Endothelial cell (in vitro differentiated cells): Measurements from ENCODE around the gene SLC4A2. TPM values are rescaled to one million over a fixed set of nuclear protein-coding genes. Genes with fewer than 3 reads are reported as not detected.

Source experiments
- DNase-seq: peaks from one replicate; pipeline ENCODE4 v3.0.0; 2021; ENCODE audit warnings: low spot score
- H3K27ac Mint-ChIP-seq: one replicate; pipeline ENCODE4 v1.8.0; 2021; ENCODE audit warnings: mixed read lengths, inconsistent platforms; ENCODE audit not compliant: unreplicated experiment
- H3K27me3 Mint-ChIP-seq: one replicate; pipeline ENCODE4 v1.8.0; 2021; ENCODE audit warnings: mild to moderate bottlenecking, moderate library complexity, mixed read lengths, inconsistent platforms; ENCODE audit not compliant: unreplicated experiment
- H3K36me3 Mint-ChIP-seq: one replicate; pipeline ENCODE4 v1.8.0; 2021; ENCODE audit warnings: mild to moderate bottlenecking, low read depth, mixed read lengths, inconsistent platforms; ENCODE audit not compliant: unreplicated experiment
- H3K4me1 Mint-ChIP-seq: one replicate; pipeline ENCODE4 v1.8.0; 2021; ENCODE audit warnings: mild to moderate bottlenecking, mixed read lengths, inconsistent platforms; ENCODE audit not compliant: unreplicated experiment
- H3K4me3 Mint-ChIP-seq: one replicate; pipeline ENCODE4 v1.8.0; 2021; ENCODE audit warnings: mild to moderate bottlenecking, mixed read lengths, inconsistent platforms; ENCODE audit not compliant: unreplicated experiment
- H3K9me3 Mint-ChIP-seq: one replicate; pipeline ENCODE4 v1.8.0; 2021; ENCODE audit warnings: mixed read lengths, inconsistent platforms; ENCODE audit not compliant: unreplicated experiment
- total RNA-seq: library from RNA; stranded (reverse); fragmentation: NEBNext Ultra II Directional; extraction: Animal tissue kit (Norgen Biotek cat#: 25700); gene quantifications from one replicate; pipeline ENCODE4 v1.2.1, GENCODE V29; 2021; ENCODE audit not compliant: unreplicated experiment
- TF ChIP-seq, protein P1 (sequence below): fragments of 200-600 bp; sonication (generic); IDR thresholded peaks from one replicate; pipeline ENCODE4 v1.5.0; 2021; ENCODE audit warnings: antibody characterized with exemption; ENCODE audit not compliant: unreplicated experiment

SLC4A2 gene
- total RNA-seq, 1 donor from 2014 or later = 115 TPM

DNA sequence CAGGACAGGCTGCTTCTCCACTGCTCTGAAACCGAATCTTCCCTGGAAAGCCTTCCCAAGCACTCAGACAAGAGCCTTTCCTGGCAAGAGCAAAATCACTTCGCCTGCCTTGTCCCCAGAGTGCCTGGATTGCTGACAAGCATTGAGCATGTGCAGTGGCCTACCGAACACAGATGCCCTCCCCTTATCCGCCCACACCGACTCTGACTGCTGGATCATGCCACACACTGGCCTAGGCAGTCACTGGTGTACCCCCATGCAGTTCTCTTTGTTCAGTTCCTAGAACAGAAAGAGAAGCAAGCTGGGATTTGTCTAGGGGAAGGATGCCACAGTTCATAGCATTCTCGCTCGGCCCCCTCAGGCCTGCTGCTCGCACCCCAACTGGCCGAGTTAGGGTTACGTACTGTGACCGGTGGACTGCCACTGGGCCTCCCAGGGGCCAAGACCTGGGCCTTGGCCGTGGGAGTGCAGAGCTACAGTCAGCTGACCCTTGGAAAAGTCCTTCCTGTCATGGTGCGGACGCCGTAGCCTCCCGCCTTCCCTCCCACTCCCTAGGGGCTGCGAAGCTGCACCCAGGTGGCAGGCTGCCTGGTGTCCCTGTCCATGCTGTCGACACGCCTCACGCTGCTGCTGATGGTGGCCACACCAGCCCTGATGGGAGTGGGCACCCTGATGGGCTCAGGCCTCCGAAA lies 24.2 kb upstream of the SLC4A2 start:
- Mint-ChIP-seq H3K4me1 (peaks cover 2% of the 10 kb centered on the region), H3K27ac (peak overlapping the region; percentile 45), H3K9me3 (no peaks in the 10 kb centered on the region), H3K36me3 (no peaks in the 10 kb centered on the region), H3K4me3 (no peak overlapping the region), H3K27me3 (peaks cover 12% of the 10 kb centered on the region)
- DNase-seq = no peak
- TF ChIP-seq, protein P1, sequence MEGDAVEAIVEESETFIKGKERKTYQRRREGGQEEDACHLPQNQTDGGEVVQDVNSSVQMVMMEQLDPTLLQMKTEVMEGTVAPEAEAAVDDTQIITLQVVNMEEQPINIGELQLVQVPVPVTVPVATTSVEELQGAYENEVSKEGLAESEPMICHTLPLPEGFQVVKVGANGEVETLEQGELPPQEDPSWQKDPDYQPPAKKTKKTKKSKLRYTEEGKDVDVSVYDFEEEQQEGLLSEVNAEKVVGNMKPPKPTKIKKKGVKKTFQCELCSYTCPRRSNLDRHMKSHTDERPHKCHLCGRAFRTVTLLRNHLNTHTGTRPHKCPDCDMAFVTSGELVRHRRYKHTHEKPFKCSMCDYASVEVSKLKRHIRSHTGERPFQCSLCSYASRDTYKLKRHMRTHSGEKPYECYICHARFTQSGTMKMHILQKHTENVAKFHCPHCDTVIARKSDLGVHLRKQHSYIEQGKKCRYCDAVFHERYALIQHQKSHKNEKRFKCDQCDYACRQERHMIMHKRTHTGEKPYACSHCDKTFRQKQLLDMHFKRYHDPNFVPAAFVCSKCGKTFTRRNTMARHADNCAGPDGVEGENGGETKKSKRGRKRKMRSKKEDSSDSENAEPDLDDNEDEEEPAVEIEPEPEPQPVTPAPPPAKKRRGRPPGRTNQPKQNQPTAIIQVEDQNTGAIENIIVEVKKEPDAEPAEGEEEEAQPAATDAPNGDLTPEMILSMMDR = no peak

DNA sequence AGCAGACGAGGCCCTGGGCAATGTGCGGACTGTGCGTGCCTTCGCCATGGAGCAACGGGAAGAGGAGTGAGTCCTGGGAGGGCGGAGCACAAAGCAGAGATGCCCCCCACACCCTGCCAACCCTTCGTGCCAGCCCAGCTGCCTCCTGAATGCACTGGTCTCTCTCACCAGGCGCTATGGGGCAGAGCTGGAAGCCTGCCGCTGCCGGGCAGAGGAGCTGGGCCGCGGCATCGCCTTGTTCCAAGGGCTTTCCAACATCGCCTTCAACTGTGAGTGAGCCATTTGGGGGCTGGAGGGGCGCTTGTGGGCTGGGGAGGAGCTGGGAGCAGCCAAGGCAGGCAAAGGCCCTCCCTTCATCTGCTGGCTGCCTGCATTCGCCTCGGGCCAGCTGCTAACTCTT lies 23.5 kb upstream of the SLC4A2 start:
- TF ChIP-seq, protein P1 = no peak
- peaks cover 2% of the 10 kb centered on the region for H3K4me1 Mint-ChIP-seq

DNA sequence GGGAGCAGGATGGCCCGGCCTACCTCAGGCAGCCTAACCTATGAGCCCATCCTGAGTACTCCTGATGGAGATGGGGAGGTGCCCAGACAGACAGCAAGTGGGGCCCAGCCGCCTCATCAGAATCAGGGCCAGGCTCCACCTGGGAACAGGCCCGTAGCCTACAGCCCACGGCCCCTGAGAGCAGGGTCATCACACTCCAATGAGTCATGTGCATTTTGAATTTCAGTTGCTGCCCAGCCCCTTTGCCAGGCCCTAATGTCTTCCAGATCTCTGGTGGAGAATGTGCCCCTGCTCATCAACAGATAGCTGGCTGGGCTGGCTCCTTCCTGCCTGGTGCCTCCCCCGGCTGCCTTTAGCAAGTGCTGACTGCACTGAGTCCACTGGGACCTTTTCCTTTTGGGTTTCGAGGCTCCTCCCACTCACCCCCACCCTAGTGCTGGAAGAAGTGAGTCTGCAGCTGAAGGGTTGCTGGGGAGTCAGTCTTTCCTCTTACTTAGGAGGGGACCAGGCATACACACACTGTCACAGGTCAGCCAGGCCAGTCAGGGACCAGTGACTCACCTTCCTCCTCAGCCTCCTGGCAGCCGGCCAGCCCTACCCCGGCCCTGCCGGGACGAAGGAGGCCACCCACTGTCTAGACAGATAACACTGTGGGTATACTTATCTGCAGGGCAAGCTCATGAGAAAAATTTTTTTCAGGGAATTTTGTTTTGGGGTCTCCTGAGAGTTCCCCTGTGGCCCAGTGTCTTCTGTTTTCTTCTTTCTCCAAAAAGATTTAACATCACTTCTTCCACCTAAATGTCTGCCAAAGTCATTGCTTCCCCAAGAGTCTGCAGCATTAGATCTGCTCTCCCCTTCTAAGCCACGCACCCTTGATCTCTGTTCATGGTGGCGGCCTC lies 20.2 kb upstream of the SLC4A2 start:
- no peaks in the 10 kb centered on the region for H3K9me3 Mint-ChIP-seq
- no peak overlapping the region for H3K27ac Mint-ChIP-seq
- H3K4me1 Mint-ChIP-seq = peaks cover 2% of the 10 kb centered on the region
- no peak for DNase-seq
- peaks cover 13% of the 10 kb centered on the region for H3K27me3 Mint-ChIP-seq
- TF ChIP-seq, protein P1 = no peak
- H3K36me3 Mint-ChIP-seq = no peaks in the 10 kb centered on the region
- H3K4me3 Mint-ChIP-seq = no peak overlapping the region

More for the DNA sequence above, 23.5 kb upstream of the SLC4A2 start:
- no peak for DNase-seq
- Mint-ChIP-seq H3K27ac (peak overlapping the region; percentile 45), H3K4me3 (no peak overlapping the region), H3K9me3 (no peaks in the 10 kb centered on the region), H3K27me3 (peaks cover 15% of the 10 kb centered on the region), H3K36me3 (no peaks in the 10 kb centered on the region)

DNA sequence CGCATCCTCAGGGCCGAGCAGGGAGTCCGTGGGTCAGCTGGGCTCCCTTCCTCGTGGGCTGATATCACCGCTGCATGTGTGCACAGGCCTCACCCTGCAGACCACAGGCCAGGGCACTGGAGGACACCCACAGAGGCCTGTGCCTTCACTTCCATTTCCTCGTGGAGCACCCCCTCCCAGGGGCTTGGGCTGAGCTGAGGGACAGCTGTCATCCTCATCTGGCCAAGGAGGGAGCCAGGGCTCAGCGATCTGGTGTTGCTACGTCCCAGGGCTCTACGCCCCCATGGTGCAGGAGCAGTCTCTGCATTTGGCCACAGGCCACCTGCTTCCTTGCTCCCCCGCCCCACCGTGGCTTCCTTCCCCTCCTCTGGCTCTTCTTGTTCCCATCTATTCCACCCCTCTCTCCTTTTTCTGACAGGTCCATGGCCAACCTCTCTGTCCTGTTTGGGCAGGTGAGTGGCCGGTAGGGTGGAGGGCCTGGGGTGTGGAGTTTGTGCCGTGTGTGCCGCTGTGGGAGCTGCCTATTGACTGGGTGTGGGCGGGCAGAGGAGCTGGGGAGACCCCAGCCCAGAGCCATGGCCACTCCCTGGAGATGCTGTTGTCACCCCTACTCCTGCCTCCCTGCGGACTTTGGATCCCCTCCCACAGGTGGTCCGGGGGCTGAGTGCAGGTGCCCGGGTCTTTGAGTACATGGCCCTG lies 19.4 kb upstream of the SLC4A2 start:
- H3K36me3 Mint-ChIP-seq = no peaks in the 10 kb centered on the region
- H3K4me3 Mint-ChIP-seq = no peak overlapping the region
- peaks cover 13% of the 10 kb centered on the region for H3K27me3 Mint-ChIP-seq
- no peaks in the 10 kb centered on the region for H3K9me3 Mint-ChIP-seq
- peaks cover 2% of the 10 kb centered on the region for H3K4me1 Mint-ChIP-seq
- TF ChIP-seq, protein P1 = no peak
- no peak overlapping the region for H3K27ac Mint-ChIP-seq
- DNase-seq = no peak
